ENCODE data around the gene PDZD7. TPM values are rescaled to one million over a fixed set of nuclear protein-coding genes. Genes with fewer than 3 reads are reported as not detected.

The PDZD7 gene
- total RNA-seq, 1 donor from 2014 or later = 1.9 TPM

DNA sequence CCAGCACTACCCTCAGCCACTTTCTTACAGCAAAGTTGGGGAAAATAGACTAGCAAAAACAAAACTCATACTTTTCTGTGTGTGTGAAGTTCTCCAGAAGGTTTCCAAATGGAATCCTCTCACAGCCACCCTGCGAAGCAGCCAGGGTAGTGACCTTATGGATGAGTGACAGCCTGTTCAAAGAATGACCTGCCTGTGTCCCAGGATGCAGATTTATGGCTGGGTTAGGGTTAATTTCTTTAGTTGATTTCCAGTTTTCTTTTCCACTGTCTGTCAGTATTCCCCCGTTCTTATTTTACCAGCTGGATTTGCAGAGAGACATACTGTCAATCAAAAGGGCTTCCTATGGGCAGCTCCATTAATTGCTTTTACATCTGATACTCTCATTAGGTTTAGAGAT is 64.0 kb downstream of the PDZD7 start:
- H3K4me1 Mint-ChIP-seq (ENCODE audit: unreplicated experiment) = peaks cover 11% of the 10 kb centered on the region
- H3K27me3 Mint-ChIP-seq (ENCODE audit: unreplicated experiment) = no peaks in the 10 kb centered on the region
- H3K9me3 Mint-ChIP-seq (ENCODE audit: unreplicated experiment) = no peaks in the 10 kb centered on the region

DNA sequence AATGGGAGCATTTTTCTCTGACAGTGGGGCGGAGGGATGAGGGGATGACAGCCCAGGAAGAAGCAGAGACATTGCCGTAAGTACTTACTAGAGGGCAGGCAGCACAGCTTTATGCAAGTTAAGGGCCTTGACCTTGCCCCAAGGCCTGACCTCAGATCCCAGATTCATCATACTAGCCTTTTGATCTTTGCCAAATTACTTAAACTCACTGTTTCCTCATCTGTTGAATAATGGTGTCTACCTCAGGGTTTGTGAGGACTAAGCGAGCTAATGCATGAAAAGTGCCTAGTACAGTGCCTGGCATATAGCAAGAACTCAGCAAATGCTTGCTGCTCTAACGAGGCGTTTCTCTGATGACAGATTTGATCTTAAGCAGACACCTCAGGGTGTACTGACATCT is 65.1 kb downstream of the PDZD7 start:
- peaks cover 11% of the 10 kb centered on the region for H3K4me1 Mint-ChIP-seq (ENCODE audit: unreplicated experiment)
- H3K27ac Mint-ChIP-seq (ENCODE audit: unreplicated experiment) = no peak overlapping the region
- H3K27me3 Mint-ChIP-seq (ENCODE audit: unreplicated experiment) = no peaks in the 10 kb centered on the region
- H3K9me3 Mint-ChIP-seq (ENCODE audit: unreplicated experiment) = no peaks in the 10 kb centered on the region
- no peak for DNase-seq (ENCODE audit: extremely low spot score, unreplicated experiment)
- H3K36me3 Mint-ChIP-seq (ENCODE audit: unreplicated experiment) = peaks cover 23% of the 10 kb centered on the region
- TF ChIP-seq, protein P1, sequence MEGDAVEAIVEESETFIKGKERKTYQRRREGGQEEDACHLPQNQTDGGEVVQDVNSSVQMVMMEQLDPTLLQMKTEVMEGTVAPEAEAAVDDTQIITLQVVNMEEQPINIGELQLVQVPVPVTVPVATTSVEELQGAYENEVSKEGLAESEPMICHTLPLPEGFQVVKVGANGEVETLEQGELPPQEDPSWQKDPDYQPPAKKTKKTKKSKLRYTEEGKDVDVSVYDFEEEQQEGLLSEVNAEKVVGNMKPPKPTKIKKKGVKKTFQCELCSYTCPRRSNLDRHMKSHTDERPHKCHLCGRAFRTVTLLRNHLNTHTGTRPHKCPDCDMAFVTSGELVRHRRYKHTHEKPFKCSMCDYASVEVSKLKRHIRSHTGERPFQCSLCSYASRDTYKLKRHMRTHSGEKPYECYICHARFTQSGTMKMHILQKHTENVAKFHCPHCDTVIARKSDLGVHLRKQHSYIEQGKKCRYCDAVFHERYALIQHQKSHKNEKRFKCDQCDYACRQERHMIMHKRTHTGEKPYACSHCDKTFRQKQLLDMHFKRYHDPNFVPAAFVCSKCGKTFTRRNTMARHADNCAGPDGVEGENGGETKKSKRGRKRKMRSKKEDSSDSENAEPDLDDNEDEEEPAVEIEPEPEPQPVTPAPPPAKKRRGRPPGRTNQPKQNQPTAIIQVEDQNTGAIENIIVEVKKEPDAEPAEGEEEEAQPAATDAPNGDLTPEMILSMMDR (IDR thresholded peaks at IDR 0.05) = no peak
- H3K4me3 Mint-ChIP-seq (ENCODE audit: unreplicated experiment) = no peak overlapping the region

More for the DNA sequence above, 64.0 kb downstream of the PDZD7 start:
- peaks cover 19% of the 10 kb centered on the region for H3K36me3 Mint-ChIP-seq (ENCODE audit: unreplicated experiment)
- TF ChIP-seq, protein P1 (IDR thresholded peaks at IDR 0.05) = no peak
- no peak overlapping the region for H3K27ac Mint-ChIP-seq (ENCODE audit: unreplicated experiment)
- H3K4me3 Mint-ChIP-seq (ENCODE audit: unreplicated experiment) = no peak overlapping the region
- DNase-seq (ENCODE audit: extremely low spot score, unreplicated experiment) = no peak

DNA sequence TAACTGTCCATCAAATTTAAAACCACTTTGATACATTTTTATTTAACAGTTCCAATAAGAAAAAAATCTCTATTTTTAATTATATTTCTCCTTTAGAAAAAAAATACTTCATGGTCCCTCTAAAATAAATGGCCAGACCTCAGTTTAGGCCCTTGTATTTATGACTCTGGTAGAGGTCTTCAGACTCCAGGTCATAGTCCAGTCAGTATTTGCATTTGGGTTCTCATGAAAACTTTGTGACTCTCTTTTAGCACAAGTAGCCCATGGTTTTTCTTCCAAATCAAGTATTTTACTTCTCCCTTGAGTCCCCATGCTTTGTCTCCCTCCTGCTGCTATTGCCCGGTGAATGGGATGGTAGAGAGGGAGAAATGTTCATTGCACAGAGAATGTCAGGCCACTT is 67.1 kb downstream of the PDZD7 start:
- H3K4me1 Mint-ChIP-seq (ENCODE audit: unreplicated experiment) = peaks cover 6% of the 10 kb centered on the region
- TF ChIP-seq, protein P1 (IDR thresholded peaks at IDR 0.05) = no peak
- DNase-seq (ENCODE audit: extremely low spot score, unreplicated experiment) = no peak
- H3K27me3 Mint-ChIP-seq (ENCODE audit: unreplicated experiment) = no peaks in the 10 kb centered on the region
- H3K9me3 Mint-ChIP-seq (ENCODE audit: unreplicated experiment) = no peaks in the 10 kb centered on the region
- no peak overlapping the region for H3K27ac Mint-ChIP-seq (ENCODE audit: unreplicated experiment)
- no peak overlapping the region for H3K4me3 Mint-ChIP-seq (ENCODE audit: unreplicated experiment)
- H3K36me3 Mint-ChIP-seq (ENCODE audit: unreplicated experiment) = peaks cover 39% of the 10 kb centered on the region

DNA sequence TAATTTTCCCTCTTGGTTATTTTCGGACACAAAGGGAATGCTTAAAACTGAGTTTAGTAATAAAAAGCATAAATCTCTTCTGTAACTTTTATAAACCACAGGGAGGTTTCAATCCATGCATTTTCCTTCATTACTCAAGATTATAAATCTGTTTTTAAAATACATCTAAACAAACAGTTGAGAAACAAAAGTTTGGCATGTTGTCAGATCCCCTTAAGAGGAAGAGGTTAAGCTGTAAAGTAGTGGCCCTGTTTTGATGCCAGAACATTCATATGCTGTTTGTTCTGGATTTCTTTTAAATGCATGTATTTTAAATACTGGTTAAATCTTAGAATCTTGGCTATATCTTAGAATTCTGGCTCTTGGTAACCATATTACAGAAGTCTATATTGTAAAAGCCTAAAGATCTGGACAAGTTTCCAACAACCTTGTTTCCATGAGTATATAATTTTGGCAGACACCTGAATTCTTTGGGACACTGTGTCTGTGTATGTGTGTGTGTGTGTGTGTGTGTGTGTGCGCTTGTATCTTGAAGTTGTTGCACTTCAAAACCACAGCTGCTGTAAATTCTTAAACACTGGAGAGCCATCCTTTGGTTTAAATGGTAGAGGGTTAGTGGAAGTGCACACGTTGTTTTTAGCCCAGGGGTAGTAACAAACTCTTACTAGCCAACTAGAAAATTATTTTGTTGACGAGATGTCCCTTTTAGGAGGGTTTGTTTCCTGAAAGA is 68.4 kb downstream of the PDZD7 start:
- DNase-seq (ENCODE audit: extremely low spot score, unreplicated experiment) = no peak
- H3K27ac Mint-ChIP-seq (ENCODE audit: unreplicated experiment) = no peak overlapping the region
- TF ChIP-seq, protein P1 (IDR thresholded peaks at IDR 0.05) = no peak
- no peaks in the 10 kb centered on the region for H3K4me1 Mint-ChIP-seq (ENCODE audit: unreplicated experiment)
- peaks cover 42% of the 10 kb centered on the region for H3K36me3 Mint-ChIP-seq (ENCODE audit: unreplicated experiment)
- H3K27me3 Mint-ChIP-seq (ENCODE audit: unreplicated experiment) = no peaks in the 10 kb centered on the region
- H3K4me3 Mint-ChIP-seq (ENCODE audit: unreplicated experiment) = no peak overlapping the region
- no peaks in the 10 kb centered on the region for H3K9me3 Mint-ChIP-seq (ENCODE audit: unreplicated experiment)

DNA sequence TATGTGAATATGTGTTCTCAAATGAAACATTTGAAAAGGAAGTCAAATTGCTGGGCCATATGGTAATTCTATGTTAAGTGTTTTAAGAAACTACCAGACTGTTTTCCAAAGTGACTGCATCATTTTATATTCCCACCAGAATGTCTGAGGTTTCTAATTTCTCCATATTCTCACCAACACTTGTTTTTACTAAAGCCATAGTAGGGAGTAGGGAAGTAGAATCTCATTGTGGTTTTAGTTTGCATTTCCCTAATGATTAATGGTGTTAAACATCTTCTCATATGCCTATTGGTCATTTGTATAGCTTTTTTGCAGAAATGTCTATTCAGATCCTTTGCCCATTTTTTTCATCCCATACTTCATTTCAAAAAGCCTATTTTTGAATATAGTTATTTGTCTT is 70.7 kb downstream of the PDZD7 start:
- H3K36me3 Mint-ChIP-seq (ENCODE audit: unreplicated experiment) = peaks cover 52% of the 10 kb centered on the region
- H3K27me3 Mint-ChIP-seq (ENCODE audit: unreplicated experiment) = no peaks in the 10 kb centered on the region
- no peaks in the 10 kb centered on the region for H3K9me3 Mint-ChIP-seq (ENCODE audit: unreplicated experiment)
- H3K4me3 Mint-ChIP-seq (ENCODE audit: unreplicated experiment) = no peak overlapping the region
- TF ChIP-seq, protein P1 (IDR thresholded peaks at IDR 0.05) = no peak
- H3K4me1 Mint-ChIP-seq (ENCODE audit: unreplicated experiment) = no peaks in the 10 kb centered on the region
- no peak overlapping the region for H3K27ac Mint-ChIP-seq (ENCODE audit: unreplicated experiment)
- DNase-seq (ENCODE audit: extremely low spot score, unreplicated experiment) = no peak

Small RNA genes lying within 50 kb of the gene (microRNA-seq; reads per million reads assigned to microRNA genes)
- not detected for gene MIR608 (ENCODE audit: unreplicated experiment)

Other genes starting within 250 kb of the PDZD7 start
- 27.7 and 28.3 TPM in 2 replicates for gene SLF2, start 118.2 kb downstream of the PDZD7 start, total RNA-seq
- gene SEMA4G, start 61.6 kb downstream of the PDZD7 start, total RNA-seq = 6.3 and 7.1 TPM in 2 replicates
- gene MRPL43, start 43.6 kb downstream of the PDZD7 start, total RNA-seq = 70.5 and 81.6 TPM in 2 replicates
- gene TWNK, start 43.6 kb downstream of the PDZD7 start, total RNA-seq = 7.1 and 7.7 TPM in 2 replicates
- 69.9 and 72.1 TPM in 2 replicates for gene LZTS2, start 31.3 kb downstream of the PDZD7 start, total RNA-seq
- gene SFXN3, start 105 bp upstream of the PDZD7 start, total RNA-seq = 78.3 and 81.0 TPM in 2 replicates
- gene KAZALD1, start 30.9 kb upstream of the PDZD7 start, total RNA-seq = 43.0 and 49.0 TPM in 2 replicates
- gene TLX1, start 100.2 kb upstream of the PDZD7 start, total RNA-seq = not detected in 2 replicates
- gene LBX1, start 198.3 kb upstream of the PDZD7 start, total RNA-seq = not detected in 2 replicates

All from osteocyte (in vitro differentiated cells).